ENCODE data around the gene CACHD1.

CACHD1 gene

GRCh38 chr1:64473367-64473766, 3.4 kb downstream of the CACHD1 start:
- DNase-seq (ENCODE audit: low read depth) = no peak

- DNase-seq (ENCODE audit: low read depth) = no peak
Measured at GRCh38 chr1:64474133-64474532, 4.2 kb downstream of the CACHD1 start.

GRCh38 chr1:64474665-64475439, 4.9 kb downstream of the CACHD1 start:
- DNase-seq (ENCODE audit: low read depth) = no peak

GRCh38 chr1:64476251-64476952, 6.5 kb downstream of the CACHD1 start:
- no peak for DNase-seq (ENCODE audit: low read depth)

GRCh38 chr1:64478594-64479470, 8.9 kb downstream of the CACHD1 start:
- DNase-seq (ENCODE audit: low read depth) = no peak

- no peak for DNase-seq (ENCODE audit: low read depth)
Measured at GRCh38 chr1:64479874-64480273, 9.9 kb downstream of the CACHD1 start.

- DNase-seq (ENCODE audit: low read depth) = no peak
Measured at GRCh38 chr1:64480999-64481772, 11.3 kb downstream of the CACHD1 start.

- DNase-seq (ENCODE audit: low read depth) = no peak
Measured at GRCh38 chr1:64482128-64482527, 12.2 kb downstream of the CACHD1 start.

- no peak for DNase-seq (ENCODE audit: low read depth)
Measured at GRCh38 chr1:64482720-64483119, 12.8 kb downstream of the CACHD1 start.

GRCh38 chr1:64483731-64484414, 13.9 kb downstream of the CACHD1 start:
- no peak for DNase-seq (ENCODE audit: low read depth)

- no peak for DNase-seq (ENCODE audit: low read depth)
Measured at GRCh38 chr1:64484651-64485050, 14.7 kb downstream of the CACHD1 start.

GRCh38 chr1:64486193-64486592, 16.3 kb downstream of the CACHD1 start:
- DNase-seq (ENCODE audit: low read depth) = no peak

- no peak for DNase-seq (ENCODE audit: low read depth)
Measured at GRCh38 chr1:64487061-64487460, 17.1 kb downstream of the CACHD1 start.

GRCh38 chr1:64488862-64489261, 18.9 kb downstream of the CACHD1 start:
- no peak for DNase-seq (ENCODE audit: low read depth)

GRCh38 chr1:64489707-64490106, 19.8 kb downstream of the CACHD1 start:
- DNase-seq (ENCODE audit: low read depth) = no peak

GRCh38 chr1:64490213-64490818, 20.4 kb downstream of the CACHD1 start:
- no peak for DNase-seq (ENCODE audit: low read depth)

- no peak for DNase-seq (ENCODE audit: low read depth)
Measured at GRCh38 chr1:64492424-64492823, 22.5 kb downstream of the CACHD1 start.

- no peak for DNase-seq (ENCODE audit: low read depth)
Measured at GRCh38 chr1:64493831-64494230, 23.9 kb downstream of the CACHD1 start.

- DNase-seq (ENCODE audit: low read depth) = no peak
Measured at GRCh38 chr1:64494659-64495058, 24.7 kb downstream of the CACHD1 start.

- DNase-seq (ENCODE audit: low read depth) = no peak
Measured at GRCh38 chr1:64495878-64496277, 25.9 kb downstream of the CACHD1 start.

GRCh38 chr1:64496606-64497005, 26.7 kb downstream of the CACHD1 start:
- DNase-seq (ENCODE audit: low read depth) = no peak
